ENCODE data around the gene IER5L.
"Not testable (repeated sequence)": the region's sequence is repeated elsewhere in the genome, so short reads cannot be mapped to it uniquely, and the experiment has no call there.

Gene IER5L

GRCh38 chr9:129178568-129179382 lies 714 bp upstream of the IER5L start:
- DNase-seq (ENCODE audit: low spot score): no peak

DNA sequence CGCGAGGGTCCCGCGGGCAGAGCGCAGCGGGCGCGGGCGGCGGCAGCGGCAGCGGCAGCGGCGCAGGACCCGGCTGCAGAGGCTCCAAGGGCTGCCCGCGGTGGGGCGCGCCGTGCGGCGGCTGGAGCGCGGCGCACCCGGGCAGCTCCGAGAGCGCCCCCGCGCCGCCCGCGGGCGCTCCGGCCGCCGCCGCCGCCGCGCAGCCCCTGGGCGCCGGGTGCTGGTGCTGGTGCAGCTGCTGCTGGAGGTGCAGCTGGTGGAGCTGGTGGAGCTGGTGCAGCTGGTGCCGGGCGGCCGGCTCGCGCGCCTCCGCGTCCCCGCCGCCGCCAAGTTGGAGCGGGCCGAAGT lies 644 bp downstream of the IER5L start:
- peak; percentile 15 for DNase-seq (ENCODE audit: low spot score)

DNA sequence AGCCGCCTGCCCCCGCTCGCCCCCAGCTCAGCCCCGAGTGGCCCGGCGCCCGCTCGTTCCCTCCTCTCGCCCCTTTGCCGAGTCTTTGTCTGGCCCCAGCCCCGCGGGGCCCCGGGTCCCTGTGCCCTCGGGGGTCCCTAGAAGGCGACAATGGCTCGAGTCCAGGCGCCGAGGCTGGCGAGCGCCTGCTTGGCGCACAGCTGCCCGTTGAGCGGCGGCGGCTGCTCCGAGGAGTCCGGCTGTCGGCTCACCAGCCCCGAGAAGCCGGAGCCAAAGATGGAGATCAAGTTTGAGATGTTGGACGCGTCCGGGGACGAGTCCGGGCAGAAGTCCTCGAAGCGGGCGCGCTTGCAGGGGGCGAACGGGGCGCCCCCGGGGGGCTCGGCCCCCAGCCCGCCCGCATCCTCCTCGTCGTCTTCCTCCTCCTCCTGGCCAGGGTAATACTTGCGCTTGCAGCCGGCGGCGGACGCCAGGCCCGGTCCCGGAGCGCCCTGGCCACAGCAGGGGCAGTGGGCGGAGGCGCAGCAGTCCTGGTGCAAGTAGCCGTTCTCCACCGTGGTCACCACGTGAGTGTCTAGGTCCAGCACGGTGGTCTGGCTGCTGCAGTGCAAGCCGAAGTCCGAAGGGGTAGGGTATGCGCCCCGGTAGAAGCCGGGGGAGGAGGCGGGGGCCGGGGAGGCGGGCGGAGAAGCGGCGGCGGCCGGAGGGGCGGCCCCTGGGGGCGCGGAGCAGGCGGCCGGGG lies 1.2 kb downstream of the IER5L start:
- peak; percentile 30 for DNase-seq (ENCODE audit: low spot score)

DNA sequence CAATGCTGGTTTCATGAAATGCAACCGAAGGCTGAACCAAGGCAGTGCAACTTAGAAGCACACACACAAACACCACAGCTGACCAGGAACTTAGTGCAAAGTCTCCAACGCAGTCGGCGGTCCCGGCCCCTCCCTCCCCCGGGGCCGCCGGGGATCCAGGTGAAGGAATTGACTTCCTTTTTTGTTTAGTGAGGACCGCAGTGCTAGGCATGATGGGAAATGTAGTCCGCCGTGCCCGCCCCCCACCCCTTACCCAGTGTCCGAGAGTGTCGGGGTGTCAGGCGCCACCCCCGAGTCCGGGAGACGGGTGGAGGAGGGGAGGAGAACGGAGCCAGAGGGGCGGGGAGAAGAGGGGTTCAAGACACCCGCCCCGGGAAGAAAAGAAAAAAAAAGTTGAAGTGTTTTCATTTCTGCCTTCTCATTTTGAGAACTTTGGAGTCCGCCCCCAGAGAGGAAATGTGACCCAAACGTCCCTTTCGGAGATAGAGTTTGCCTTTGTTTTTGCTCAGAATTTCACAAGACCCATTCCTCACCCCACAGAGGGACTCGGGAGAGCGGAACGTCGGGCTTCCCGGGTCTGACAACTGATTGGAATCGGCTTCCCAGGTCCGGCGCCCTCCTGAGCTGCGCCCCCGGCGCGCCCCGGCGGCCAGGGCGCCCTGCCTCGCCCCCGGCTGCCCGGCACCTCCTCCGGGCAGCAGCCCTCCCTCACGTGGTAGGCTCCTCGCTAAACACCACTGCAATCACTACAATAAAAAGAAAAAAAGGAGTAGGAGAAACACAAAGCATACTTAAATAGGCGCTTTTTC lies 2.0 kb downstream of the IER5L start:
- DNase-seq (ENCODE audit: low spot score): peak; percentile 71

DNA sequence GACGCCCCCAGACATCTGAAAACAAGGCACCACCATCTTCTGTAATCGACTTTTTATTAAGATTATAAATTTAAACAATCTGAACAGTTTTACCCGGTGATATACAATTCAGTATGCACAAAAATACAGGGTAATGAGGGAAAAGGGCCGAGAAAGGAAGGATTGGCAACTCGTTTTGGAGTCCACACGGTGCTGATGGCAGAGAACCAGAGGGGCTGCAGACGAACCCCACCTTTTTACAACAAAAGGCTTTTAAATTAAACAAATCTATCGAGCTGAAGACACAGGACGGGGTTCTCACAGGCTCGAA lies 2.6 kb downstream of the IER5L start:
- DNase-seq (ENCODE audit: low spot score): no peak

DNA sequence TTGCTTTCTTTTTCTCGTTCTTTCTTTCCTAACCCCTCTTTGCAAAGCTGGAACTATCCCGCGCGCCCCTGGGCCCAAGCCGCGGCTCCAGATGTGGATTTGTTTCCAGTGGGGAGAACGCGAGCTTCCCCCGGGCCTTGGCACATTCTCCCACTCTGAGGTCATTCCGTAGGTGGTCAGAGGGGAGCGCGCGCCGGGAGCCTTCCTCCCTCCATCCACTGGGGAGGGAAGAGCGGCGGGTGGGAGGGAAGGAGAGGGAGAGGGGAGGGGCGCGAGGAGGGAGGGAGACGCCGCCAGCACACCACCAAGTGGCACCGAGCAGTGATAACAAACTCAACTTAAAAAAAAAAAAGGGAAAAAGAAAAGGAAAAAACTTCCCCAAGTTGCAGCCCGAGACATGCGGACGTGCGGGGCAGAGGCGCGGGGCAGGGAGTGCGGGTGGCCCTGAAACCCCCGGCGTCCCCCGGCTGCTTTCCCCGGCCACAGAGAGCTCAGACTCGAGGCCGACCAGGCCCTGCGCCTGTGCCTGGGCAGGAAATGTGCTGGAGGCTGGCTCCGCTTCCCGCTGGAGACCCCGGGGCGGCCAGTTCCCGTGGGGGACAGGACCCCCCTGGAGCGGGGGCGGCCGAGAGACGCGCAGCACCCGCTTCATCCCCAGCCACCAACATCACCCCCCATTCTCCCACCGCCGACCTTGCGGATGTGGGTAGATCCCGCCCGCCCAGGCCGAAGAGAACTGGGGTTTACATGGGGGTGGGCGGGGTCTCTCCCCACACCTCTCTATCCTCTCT lies 3.1 kb downstream of the IER5L start:
- peak; percentile 65 for DNase-seq (ENCODE audit: low spot score)

DNA sequence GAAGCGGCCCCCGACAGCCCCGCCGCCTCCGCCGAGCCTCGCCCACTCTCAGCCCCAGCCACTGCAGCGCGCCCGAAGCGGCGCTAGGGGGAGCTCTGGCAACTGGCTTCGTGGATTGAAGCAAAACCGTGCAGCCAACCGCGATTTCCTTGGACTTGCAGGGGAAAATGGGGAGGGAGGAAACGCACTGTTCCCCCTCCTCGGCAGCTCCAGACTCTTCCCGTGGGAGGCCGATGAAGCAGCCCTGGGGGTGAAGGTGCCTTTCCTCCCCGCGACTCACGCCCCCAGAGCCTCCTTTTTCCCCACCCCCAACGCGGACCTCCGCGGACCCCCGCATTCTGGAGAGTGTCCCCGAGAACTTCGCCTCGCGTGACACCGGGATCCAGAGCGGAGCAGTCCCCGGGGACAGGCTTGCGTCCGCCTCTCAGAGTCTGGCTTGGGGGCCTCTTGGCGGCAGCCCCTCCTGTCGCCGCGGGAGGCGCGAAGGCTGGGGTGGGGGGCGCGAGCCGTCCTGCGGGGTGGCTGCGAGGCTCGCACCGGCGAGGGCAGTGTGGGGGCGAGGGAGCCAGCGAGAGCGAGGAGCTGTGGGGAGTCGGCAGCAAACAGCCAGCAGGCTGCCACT lies 3.8 kb downstream of the IER5L start:
- DNase-seq (ENCODE audit: low spot score): peak; percentile 89

GRCh38 chr9:129173296-129174101 lies 4.6 kb downstream of the IER5L start:
- no peak for DNase-seq (ENCODE audit: low spot score)

- DNase-seq (ENCODE audit: low spot score): no peak
Measured at GRCh38 chr9:129172816-129173215, 5.2 kb downstream of the IER5L start.

- no peak for DNase-seq (ENCODE audit: low spot score)
Measured at GRCh38 chr9:129171993-129172751, 5.9 kb downstream of the IER5L start.

DNA sequence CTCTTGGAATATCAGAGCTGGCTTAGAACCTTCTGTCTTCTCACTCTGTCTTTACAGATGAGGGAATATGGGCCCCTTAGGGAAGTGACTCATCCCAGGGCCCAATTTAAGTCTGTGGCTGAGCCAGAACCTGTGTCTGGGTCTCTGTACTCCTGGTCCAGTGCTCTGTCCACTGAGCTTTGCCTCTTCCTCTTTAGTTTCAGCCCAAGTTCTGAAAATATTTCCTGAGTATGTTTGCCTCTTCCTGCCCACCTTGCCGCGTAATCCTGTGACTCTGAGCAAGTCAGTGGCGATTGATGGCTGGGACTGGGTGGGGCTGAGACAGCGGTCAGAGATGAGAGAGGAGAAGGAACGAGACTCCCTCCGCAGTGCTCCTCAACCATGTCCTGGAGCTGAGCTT lies 7.8 kb downstream of the IER5L start:
- DNase-seq (ENCODE audit: low spot score): peak; percentile 38

DNA sequence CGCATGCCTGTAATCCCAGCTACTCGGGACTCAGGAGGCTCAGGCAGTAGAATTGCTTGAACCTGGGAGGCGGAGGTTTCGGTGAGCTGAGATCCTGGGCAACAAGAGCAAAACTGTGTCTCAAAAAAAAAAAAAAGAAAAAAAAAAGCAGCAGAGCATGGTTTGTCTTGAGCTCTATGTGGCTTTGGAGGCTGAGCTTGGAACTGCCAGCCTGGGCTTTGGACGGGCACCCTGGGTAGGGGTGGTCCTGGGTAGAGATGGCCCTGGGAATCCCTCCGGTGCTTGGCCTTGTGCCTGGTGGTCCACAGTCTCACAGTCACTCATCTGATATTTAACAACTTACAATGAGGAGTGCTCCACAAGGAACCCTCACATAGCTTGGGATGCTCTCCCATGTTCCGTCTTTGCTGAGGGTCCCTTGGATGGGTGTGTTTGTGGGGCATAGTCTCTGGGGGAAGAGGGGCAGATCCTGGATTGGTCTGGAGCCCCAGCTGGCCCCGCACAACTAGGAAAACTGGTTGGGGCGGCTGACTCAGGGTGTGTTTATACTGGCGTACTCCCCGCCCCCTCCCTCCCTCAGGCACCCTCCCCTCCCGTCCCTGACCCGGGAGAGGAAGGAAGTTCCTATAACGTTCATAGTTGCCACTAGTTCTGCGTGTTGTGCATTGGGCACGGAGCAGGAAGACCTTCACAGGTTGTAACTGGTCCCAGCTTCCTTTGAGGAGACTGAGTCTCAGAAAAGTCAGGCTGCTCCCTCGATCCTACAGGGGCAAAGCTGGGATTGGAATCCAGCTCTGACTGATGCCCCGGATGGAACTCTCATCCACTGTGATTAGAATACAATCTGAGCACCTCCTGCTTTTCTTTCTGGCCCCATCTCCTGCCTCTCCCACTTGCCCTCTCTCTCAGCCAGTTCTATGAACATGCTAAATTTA lies 11.2 kb downstream of the IER5L start:
- peak; percentile 78 for DNase-seq (ENCODE audit: low spot score)

DNA sequence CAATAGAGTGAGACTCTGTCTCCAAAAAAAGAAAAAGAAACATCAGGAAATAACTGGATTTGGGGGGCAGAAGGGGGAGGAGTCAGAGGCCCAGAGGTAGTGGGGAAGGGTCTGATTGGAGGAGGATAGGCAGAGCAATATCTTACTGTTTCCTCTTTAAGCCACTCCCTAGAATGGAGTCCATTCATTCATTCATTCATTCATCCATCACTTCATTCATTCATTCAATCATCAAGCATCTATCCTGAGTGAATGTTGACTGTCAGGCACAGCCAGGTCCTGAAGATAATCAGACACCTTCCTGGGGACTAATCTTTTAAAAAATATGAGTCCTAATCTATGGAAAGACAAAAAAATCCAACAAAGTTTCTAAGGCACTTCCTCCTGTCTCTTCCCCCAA lies 12.9 kb downstream of the IER5L start:
- no peak for DNase-seq (ENCODE audit: low spot score)

DNA sequence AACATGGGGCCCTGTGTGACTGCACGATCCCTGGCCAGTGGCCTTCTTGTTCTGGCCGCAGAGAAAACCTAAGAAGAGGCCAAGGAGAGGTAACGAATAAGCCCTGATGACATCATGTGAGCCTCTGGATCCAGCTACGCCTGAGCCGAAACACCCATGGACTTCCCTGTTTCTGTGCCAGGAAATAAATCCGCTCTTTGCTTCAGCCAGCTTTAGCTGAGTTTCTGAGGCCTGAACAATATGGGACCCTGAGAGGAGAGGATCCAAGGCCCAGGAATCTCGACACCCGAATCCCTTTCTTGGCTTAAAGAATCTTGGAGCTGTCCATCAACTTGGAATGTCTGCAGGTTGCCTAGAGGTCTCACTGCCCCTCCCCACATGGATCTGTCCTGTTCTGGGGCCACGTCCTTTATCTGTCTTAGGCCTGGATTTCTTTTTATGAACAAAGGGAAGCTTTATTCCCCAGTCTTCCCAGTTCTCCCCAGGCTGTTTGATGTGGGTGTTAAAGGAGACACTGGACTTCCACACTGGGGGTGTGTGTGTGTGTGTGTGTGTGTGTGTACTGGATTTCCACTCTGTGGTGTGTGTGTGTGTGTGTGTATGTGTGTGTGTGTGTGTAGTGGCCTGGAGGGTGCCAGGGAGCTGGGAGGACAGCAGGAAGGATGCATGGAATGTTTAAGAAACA lies 13.7 kb downstream of the IER5L start:
- no peak for DNase-seq (ENCODE audit: low spot score)

DNA sequence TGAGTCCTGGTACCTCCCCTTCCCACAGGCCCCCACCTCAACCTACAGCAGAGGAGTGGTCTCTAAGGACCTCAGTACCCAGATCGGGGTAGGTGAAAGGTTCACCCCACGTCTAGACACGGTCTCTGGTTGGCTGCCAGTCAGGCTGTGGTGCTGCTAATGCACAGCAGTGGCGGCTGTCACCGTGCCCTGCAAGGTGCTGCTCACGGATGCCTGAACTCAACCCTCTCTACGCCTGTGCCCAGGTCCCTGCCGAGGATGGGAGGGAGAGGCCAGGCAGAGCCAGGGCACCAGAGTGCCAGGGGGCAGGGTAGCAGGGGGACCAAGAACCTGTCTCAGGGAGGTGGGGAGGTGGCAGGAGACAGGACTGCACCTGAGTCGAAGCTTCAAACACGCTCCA lies 14.3 kb downstream of the IER5L start:
- no peak for DNase-seq (ENCODE audit: low spot score)

DNA sequence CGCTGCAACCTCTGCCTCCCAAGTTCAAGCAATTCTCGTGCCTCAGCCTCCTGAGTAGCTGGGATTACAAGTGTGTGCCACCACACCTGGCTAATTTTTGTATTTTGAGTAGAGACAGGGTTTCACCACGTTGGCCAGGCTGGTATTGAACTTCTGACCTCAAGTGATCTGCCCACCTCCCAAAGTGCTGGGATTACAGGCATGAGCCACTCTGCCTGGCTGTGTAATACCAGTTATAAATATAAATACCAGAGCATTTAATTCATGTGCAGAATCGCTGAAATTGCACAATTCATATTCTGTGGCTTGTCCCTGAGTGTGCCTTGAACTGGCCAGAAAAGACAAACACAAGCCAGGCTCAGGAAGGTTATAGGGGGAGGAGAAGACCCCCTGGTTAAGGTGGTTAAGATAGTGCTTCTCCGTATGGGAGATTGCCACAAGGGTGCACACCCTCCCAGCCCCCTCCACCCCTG lies 14.8 kb downstream of the IER5L start:
- DNase-seq (ENCODE audit: low spot score): not testable (repeated sequence)

- no peak for DNase-seq (ENCODE audit: low spot score)
Measured at GRCh38 chr9:129162497-129163197, 15.4 kb downstream of the IER5L start.

DNA sequence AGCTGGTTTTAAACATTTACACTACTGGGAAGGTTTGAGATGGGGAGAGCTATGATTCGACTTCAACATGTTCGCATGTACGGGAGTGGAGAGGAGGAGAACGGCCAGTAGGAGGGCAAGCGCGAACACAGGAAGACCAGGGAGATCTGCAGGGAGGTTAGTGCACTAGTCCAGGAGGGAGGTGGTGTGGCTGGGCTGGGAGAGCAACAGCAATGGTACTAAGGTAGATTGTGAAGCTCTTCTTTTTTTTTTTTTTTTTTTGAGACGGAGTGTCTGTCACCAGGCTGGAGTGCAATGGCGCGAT lies 16.6 kb downstream of the IER5L start:
- DNase-seq (ENCODE audit: low spot score): no peak

All from kidney capillary endothelial cell (primary cell).